Measurements from ENCODE around the gene AKAP1.
A peak's percentile ranks its signal among the peaks of the same experiment; 100 is the strongest.

AKAP1 gene

GRCh38 chr17:57113011-57113410 lies 28.0 kb downstream of the AKAP1 start:
- no peak overlapping the region for H3K4me3 ChIP-seq (ENCODE audit: low read depth, low read length)
- TF ChIP-seq CTCF (IDR thresholded peaks at IDR 0.05; ENCODE audit: low read depth, low read length): no peak
- in situ Hi-C loops (cut with HindIII; ENCODE audit: low sequenced_read_pairs): no loop called here
- DNase-seq (ENCODE audit: low read depth, low spot score): no peak

GRCh38 chr17:57113656-57114055 lies 28.6 kb downstream of the AKAP1 start:
- no peak for DNase-seq (ENCODE audit: low read depth, low spot score)
- in situ Hi-C loops (cut with HindIII; ENCODE audit: low sequenced_read_pairs): no loop called here
- no peak overlapping the region for H3K4me3 ChIP-seq (ENCODE audit: low read depth, low read length)
- TF ChIP-seq CTCF (IDR thresholded peaks at IDR 0.05; ENCODE audit: low read depth, low read length): no peak

- TF ChIP-seq CTCF (IDR thresholded peaks at IDR 0.05; ENCODE audit: low read depth, low read length): peak; percentile 92
- no peak for DNase-seq (ENCODE audit: low read depth, low spot score)
- H3K4me3 ChIP-seq (ENCODE audit: low read depth, low read length): no peak overlapping the region
- in situ Hi-C loops (cut with HindIII; ENCODE audit: low sequenced_read_pairs): no loop called here
Observed at GRCh38 chr17:57114085-57114673, 29.1 kb downstream of the AKAP1 start.

- in situ Hi-C loops (cut with HindIII; ENCODE audit: low sequenced_read_pairs): no loop called here
- DNase-seq (ENCODE audit: low read depth, low spot score): no peak
- no peak for TF ChIP-seq CTCF (IDR thresholded peaks at IDR 0.05; ENCODE audit: low read depth, low read length)
- H3K4me3 ChIP-seq (ENCODE audit: low read depth, low read length): no peak overlapping the region
Observed at GRCh38 chr17:57115377-57115776, 30.3 kb downstream of the AKAP1 start.

GRCh38 chr17:57115916-57116315 lies 30.9 kb downstream of the AKAP1 start:
- in situ Hi-C loops (cut with HindIII; ENCODE audit: low sequenced_read_pairs): no loop called here
- no peak overlapping the region for H3K4me3 ChIP-seq (ENCODE audit: low read depth, low read length)
- DNase-seq (ENCODE audit: low read depth, low spot score): no peak
- TF ChIP-seq CTCF (IDR thresholded peaks at IDR 0.05; ENCODE audit: low read depth, low read length): no peak

- DNase-seq (ENCODE audit: low read depth, low spot score): no peak
- H3K4me3 ChIP-seq (ENCODE audit: low read depth, low read length): no peak overlapping the region
- in situ Hi-C loops (cut with HindIII; ENCODE audit: low sequenced_read_pairs): no loop called here
- no peak for TF ChIP-seq CTCF (IDR thresholded peaks at IDR 0.05; ENCODE audit: low read depth, low read length)
Observed at GRCh38 chr17:57117798-57118197, 32.8 kb downstream of the AKAP1 start.

- no peak overlapping the region for H3K4me3 ChIP-seq (ENCODE audit: low read depth, low read length)
- in situ Hi-C loops (cut with HindIII; ENCODE audit: low sequenced_read_pairs): no loop called here
- no peak for DNase-seq (ENCODE audit: low read depth, low spot score)
- no peak for TF ChIP-seq CTCF (IDR thresholded peaks at IDR 0.05; ENCODE audit: low read depth, low read length)
Observed at GRCh38 chr17:57120814-57121213, 35.8 kb downstream of the AKAP1 start.

Measured in astrocyte of the spinal cord (primary cell).